CD4-positive, alpha-beta T cell treated with Interleukin-17A for 4 hours (primary cell): ENCODE measurements around the gene PNPLA7.
"Not testable (repeated sequence)": the region's sequence is repeated elsewhere in the genome, so short reads cannot be mapped to it uniquely, and the experiment has no call there.

Source experiments
- DNase-seq: peaks from one replicate; pipeline ENCODE4 v3.0.0-alpha.2; 2020; ENCODE audit warnings: mixed read lengths

The PNPLA7 gene

DNA sequence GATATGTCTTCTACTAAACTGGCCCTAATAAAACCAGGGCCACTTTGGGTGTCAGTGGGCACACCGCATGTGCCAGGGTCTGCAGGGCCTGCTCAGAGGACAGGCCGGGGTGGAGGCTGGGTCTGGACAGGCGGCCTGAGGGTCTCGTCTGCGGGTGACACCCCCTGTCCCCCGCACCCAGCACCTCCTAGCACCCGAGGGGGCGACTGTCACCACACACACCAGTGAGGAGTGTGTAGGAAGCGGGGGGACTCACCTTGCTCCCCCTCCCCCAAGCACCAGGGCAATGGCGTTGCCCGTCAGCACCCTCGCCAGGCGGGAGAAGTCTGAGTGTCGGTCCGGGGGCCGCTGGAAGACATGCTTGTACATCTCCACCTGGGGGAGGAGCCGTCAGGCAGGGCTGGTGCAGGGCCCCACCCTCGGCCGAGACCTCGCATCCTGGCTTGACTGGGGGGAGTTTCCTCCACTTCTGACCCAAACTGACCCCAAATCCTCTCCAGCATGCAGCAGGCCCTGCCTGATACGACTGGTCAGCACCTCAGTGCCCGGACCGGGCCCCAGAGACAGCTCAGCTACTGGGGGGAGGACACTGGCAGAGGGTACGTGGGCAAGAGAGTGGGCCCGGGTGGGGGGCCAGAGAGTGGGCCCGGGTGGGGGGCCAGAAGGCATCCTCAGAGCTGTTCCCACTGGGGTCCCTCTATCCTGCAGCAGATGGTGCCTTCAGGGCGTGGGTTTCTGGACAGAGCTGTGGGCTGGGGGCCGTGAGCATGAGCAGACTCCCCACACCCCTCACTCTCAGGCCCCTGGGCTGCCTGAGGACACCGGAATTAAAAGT, 72.2 kb downstream of the PNPLA7 start:
- DNase-seq = no peak

DNA sequence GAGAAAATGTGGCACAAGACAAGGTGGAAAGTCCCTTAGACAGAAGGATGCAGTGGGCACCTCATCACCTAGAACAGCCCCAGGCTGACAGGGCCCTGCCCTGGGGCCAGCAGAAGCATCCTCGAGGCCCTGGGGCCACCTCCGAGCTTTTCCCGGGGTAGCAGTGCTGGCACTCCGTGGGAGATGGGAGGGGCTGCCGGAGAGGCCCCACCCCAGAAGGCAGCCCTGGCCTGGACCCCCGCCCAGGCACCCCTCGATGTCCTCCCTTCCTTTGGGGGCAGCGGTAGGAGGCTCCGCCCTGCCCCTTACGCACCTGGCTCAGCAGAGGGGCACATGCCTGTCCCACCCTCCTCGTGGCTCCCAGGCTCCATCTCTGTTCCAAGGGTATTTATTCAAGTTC, 73.3 kb downstream of the PNPLA7 start:
- no peak for DNase-seq

DNA sequence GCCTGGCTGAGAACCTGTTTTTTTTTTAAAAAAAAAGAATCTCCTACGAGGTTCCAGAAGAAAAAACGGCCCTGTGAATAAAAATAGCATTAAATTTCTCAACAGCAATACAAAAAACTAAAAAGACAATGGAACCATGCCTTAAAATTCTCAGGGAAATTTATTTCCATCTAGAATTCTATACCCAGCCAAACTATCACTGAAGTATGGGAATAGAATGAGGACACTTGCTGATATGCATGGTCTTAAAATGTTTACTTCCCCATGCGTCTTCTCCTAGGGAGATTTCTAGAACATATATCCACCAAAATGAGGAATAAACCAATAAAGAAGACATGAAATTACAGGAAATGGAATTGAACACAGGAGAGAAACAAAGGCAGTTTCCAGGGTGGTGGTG, 74.5 kb downstream of the PNPLA7 start:
- no peak for DNase-seq

DNA sequence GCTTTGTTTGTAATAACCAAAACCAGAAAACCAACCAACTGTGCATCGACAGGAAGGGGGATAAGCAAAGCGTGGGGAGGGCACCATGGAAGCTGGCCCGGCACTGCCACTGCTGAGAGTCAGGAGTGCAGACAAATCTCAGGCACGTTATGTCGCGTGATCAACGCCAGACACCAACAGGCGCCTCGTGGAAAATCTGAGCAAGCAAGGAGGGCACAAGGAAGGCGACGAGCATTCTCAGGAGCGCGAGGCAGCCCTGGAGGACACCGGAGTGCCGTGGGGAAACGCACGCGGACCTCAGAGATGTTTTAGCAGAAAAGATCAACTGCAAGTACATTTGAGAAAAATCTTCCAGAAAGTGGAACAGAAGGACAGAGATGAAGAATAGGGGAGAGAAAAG, 75.9 kb downstream of the PNPLA7 start:
- no peak for DNase-seq

DNA sequence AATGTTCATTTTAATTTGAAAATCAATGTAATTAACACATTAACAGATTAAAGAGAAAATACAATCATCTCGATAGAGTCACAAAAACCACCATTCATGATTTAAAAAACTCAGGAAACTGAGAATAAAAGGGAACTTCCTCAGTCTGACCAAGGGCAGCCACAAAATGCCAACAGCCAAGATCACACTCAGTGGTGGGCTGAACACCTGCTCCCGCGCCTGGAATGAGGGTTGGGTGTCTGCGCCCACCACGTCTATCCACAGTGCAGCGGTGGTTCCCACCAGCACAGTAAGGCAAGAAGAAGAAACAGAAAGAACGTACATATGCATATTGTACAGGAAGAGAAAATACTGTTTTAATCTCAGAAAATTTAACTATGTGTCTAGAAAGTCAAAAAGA, 79.4 kb downstream of the PNPLA7 start:
- DNase-seq = no peak

DNA sequence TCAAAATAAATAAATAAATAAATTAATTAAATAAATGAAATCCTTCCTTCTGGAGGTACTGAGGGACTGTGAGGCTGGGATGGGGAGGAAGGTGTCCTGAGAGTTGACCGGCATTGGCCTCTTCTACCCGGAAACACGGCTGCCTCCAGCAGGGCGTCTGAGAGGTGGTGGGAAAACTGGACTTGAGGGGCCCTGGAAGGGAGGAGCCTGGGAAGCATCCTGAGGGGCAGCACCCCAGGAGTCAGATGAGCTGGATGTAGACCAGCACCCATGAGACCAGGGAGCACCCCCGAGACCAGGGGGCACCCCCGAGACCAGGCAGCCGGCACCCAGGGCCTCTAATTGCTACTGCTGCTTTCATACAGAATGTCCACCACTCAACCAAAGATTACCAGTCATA, 82.3 kb downstream of the PNPLA7 start:
- DNase-seq = no peak

DNA sequence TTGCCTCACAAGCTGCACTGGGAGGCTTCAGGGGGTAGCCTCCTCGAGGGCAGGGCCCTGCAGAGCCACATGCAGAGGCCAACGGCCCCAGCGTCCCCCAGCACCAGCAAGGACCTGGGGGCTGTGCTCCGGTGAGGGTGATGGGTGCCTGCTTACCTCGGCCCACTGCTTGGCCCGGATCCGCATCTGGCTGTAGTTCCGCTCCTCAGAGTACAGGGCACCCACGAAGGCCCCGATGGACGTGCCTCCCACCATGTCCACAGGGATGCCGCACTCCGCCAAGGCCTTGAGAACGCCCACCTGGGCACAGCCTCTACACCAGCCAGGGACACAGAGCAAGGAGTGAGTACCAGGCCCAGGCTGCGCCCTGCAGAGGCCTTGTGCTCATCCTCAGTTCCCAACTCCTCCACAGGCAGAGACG, 83.0 kb downstream of the PNPLA7 start:
- DNase-seq = no peak

DNA sequence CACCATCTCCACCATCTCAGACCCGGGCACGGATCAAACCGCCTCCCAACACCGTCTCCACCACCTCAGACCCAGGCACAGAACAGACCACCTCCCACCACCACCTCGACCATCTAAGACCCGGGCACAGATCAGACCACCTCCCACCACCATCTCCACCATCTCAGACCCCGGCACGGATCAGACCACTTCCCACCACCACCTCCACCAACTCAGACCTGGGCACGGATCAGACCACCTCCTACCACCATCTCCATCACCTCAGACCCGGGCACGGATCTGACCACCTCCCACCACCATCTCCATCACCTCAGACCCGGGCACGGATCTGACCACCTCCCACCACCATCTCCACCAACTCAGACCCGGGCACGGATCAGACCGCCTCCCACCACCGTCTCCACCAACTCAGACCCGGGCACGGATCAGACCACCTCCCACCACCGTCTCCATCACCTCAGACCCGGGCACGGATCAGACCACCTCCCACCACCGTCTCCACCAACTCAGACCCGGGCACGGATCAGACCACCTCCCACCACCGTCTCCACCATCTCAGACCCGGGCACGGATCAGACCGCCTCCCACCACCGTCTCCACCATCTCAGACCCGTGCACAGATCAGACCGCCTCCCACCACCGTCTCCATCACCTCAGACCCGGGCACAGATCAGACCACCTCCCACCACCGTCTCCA, 83.7 kb downstream of the PNPLA7 start:
- not testable (repeated sequence) for DNase-seq

DNA sequence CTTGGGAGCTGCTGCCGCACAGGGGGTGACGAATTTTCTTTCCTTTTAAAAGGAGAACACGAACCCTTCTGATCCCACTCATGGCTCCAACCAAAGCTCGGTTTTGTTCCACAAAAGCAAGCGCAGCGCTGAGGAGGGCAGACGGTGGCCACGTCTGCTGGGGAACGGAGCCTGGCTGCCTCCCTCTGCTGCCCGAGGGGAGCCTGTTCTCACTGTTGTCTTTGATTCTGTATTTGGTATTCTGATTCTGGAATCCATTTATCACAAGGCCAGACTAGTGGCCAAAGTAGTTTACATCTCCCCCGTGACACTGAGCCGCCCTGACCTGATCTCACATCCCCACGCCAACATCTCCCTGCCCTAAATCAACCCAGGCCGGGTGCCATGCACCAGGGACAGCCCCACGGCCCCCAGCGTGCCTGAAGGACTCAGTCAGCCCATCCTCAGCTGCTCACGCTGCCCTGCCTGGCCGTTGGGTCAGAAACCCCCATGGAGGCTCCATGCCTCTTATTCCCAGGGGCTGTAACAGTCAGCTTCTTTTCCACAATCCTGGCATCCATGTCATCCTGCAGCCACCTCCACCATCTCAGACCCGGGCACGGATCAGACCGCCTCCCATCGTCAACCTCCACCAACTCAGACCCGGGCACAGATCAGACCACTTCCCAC, 84.3 kb downstream of the PNPLA7 start:
- no peak for DNase-seq

DNA sequence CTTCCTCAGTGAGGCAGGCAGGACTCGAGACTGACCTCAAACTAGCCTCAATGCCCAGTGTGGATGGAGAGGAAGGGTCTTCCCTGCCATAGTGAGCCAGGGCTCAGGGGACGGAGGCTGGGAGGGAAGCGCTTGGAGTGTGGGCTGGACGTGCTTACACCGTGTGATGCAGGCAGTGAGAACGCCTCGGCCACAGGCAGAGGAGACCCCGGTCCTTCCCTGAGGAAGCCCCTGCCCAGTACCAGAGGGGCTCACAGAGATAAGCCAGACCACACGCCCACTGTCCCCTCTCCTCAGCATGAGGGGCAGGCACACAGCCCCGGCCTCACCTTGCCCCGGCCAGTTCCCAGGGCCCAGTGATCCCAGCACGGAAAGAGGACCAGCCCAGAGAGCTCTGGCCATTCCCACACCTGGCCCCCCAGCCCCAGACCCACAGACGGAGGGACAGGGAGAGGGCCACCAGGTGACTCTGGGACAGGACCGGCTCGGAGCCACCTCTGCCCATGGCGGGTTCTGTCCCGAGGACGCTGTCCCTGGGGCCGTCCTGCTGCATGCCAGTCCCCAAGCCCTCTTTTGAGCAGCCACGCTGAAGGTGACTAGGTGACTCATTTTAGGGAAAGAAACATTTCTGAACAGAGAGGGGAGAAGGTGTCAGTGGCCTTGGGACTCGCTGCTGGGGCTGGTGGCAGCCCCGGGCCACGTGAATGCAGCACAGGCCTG, 85.0 kb downstream of the PNPLA7 start:
- DNase-seq = no peak

DNA sequence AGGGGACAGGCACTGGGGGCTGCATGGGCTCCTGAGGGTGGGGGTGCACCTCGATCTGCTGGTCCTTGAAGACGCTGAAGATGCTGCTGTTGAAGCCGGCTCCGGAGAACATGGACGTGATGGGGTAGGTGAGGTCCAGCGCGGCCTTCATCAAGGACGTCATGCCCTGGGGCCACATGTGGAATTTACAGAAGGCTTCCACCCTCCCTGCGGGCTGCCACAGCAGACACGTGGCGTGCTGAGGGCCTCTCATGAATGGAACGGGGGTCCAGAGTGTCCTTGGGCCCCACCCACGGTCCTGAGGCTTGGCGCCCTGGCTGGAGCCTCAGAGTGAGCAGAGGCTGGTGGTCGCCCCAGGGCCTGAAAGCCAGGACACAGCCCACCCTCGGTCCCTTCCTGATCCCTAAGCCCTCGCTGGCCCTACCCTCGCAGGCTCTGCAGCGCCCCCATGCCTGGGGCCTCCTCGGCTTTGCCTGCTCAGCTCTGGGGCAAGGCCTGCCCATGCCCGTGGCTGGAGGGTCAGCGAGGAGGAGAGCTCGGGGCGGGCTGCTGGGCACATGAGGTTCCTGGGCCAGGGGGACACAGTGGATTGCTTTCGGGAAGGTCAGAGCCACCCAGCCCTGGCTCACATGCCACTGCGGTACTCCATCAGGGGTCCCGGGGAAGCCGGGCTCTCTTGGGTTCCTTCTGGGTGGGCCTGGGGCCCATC, 85.8 kb downstream of the PNPLA7 start:
- no peak for DNase-seq

DNA sequence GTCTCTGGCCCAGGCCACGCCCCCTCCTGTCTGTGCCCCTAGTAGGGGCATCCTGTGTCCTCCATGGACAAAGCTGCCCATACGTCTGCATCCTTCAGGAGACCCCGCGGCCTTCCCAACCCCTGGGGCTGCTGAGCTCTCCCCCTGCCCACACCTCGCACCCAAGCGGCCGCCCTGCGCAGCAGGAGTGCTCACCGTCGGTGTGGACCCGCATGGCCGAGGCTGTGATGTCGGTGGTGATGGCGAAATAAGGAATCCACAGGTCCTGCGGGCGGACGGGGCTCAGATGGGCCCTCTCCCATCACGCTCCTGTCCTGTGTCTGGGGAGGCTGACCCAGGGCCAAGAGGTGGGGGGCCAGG, 86.3 kb downstream of the PNPLA7 start:
- DNase-seq = no peak

DNA sequence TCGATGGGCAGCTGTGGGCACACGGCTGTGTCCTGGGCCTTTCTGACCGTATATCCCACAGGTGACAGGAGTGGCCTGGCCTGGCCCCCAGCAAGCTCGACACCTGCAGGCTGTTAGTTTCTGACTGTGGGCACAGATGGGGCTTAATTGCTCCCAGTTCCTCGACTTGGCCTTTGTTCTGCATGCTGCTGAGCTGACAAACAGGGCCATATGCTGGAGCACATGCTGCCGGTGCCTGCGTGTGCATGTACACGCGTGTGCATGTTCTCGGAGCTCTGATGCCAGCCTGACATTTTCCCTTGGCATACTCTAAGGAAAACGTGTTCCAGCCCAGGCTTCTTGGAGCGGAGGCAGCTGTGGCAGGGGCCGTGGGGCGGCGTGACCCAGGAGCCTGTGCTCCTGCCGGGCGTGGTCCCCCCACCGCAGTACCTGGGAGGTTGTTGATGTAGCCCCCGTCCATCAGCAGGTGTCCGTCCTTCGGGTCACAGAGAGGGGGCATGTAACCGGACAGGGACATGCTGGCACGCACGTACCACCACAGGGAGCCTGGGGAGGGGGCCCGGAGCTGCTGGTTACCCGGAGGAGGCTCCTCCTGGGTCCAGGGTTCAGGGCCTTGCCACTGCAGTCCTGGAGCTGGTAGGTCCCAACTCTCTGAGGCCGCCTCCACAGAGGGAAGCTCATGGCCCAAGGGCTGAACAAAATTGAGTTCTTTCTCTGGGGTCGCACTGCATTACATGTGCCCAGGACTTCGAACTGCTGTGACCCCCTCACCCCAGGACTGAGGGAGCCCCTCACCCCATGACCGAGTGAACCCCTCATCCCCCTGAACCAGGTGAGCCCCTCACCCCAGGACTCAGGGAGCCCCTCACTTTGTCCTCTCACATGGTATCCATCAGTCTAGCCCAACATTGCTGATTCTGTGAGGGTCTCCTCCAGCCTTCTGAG, 86.9 kb downstream of the PNPLA7 start:
- DNase-seq = no peak

DNA sequence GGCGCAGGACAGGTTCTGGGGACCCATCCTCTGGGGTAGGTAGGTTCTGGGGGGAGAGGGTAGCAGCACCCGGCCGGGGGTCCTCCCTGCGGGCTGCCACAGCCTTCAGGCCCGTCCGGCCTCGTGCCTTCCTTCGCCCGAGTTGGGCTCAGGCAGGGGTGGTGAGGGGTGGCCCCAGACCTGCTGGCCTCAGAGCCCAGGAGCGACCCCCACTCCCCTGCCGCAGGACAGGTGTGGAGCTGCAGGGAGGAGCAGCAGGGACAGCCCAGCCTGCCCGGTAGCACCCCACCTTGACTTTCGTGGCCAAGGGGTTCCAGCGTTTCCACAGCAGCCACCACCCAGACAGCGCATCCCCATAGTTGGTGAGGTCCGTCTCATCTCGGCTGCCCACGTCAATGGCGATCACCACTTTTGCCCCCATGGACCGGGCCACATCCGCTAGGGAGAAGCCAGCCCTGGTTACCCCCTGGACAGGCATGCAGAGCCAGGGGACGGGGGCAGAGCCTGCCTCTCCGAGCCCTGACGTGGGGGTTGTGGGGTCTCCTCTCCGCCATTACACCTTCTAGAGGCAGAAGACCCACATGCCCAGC, 87.7 kb downstream of the PNPLA7 start:
- DNase-seq = no peak

DNA sequence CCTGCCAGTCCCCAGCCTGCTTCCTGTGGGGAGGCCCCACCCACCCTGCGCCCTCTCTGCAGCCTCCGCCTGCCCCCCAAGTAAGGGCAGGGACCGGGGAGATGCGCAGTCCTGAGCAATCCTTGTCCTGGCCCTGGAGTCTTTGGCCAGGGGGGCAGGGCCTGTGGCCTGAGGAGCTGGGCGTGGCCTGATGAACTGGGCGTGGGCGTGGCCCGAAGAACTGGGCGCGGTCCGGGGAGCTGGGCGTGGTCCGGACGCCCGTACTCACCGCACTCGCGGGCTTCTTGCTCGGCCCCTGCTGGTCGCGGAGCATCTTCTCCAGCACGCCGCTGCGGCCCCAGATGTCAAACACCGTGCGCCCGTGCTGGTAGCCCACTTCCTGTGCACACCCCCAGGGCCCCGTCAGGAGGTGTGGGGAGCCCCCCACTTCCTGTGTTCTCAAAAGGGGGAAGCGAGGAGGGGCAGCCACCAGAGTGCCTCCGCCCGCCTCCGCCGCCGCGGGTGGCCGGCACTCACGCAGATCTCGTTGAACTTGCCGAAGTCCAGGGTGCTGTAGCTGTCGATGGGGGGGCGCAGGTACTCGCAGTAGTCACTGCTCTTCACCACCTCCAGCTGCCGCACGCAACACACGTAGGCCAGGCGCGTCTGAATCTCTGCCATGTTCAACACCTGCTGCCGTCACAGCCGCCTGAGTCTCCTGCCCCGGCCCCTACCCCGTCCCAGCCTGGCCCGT, 88.4 kb downstream of the PNPLA7 start:
- peak; percentile 78 for DNase-seq

DNA sequence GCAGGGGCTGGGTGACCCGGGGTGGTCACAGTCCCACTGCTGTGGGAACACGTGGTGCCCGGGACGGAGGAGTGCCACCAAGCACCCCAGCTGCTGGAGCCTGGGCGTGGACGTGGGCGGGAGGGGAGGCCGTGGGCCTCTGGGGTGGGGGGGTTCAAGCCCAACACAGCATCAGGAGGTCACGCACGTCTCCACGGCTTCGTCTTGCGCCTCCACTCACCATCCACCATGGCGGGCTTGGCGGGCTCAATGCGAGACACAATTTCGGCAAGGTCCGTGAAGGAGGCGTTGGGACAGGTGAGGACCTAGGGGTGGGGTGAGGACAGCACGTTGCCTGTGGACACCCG, 88.9 kb downstream of the PNPLA7 start:
- no peak for DNase-seq

DNA sequence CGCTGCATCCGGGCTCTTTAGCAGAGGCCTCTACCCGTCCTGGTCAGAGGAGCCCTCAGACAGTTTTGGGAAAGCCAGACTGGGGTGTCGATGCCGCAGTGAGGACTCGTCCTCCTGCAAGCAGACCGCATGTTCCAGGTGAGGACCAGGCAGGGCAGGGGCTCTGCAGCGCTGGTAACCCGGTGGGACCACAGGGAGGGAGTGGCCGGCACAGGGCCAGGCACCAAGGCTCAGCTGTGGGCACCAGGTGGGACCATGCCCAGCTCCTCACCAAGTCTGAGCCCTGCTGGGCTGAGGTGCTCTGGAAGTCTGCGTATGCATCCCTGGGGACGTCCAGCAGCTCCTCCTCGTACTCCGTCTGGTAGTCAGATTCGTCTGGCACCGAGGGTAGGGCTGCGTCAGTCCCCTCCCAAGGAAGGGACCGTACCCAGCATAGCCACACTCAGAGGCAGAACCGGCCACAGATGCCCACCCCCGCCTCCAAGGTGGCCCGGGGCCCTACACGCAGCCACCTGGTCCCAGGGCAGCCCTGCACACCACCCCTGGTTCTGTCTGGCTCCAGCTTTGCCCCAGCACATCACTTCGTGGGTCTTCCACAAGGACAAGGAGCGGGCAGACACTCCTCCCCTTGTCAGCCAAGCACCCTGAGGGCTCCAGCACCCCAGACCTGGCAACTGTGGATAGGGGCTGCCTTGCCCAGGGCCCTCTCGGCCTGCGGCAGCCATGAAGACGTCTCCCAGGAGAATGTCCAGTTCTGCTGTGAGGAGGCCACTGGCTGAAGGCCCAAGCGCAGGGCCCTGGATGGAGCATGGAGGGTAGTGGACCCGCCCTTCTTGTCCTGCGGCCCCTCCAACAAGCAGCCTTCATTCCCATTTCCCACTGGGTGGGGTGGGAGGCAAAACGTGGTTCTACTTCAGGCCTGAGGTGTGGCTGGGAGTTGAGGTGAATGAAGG, 89.6 kb downstream of the PNPLA7 start:
- no peak for DNase-seq

DNA sequence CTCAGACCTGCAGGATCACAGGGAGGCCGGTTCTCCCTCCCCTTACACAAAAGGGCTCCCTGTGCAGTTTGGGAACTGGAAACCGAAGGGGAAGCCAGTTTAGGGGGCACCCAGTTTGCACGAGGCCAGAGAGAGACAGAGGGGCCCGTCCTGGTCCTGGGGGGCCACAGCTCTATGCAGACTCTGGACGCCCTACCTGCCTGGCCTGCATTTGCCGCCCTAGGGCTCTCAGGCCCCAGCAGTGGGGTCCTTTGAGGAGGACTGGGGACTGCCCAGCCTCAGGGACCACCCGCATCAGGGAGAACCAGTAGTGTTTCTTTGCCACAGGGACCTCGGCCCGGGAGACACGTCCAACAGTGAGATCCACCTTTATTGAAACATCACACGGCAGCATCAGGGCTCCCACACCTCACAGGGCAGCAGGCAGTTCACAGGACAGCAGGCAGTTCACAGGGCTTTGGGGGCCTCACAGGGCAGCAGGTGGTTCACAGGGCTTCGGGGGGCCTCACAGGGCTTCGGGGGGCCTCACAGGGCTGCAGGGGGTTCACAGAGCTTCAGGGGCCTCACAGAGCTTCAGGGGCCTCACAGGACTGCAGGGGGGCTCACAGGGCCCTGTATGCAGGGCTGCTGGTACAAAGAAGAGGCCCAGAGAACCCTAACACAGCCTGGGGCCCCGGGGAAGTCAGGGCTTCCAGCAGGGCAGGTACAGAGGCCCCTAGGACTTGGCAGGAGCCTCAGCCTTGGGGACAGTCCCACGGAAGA, 90.4 kb downstream of the PNPLA7 start:
- DNase-seq = no peak
